ENCODE results near the gene EFNB2.

- TF ChIP-seq CTCF (IDR thresholded peaks at IDR 0.05) (no peak), POLR2A (IDR thresholded peaks at IDR 0.05) (no peak)
Observed at GRCh38 chr13:106490569-106491321, 44.7 kb downstream of the EFNB2 start.
